Liver (tissue), 3 donors: ENCODE results near the gene SLC1A2.

Source experiments
- EGR1 ChIP-seq, 2 donors: IDR thresholded peaks; 2 replicates each; pipeline ENCODE4 v1.6.1; 2016 to 2018; ENCODE audit warnings: antibody characterized with exemption in 2 of 2, low read depth in 2 of 2
- FOXA1 ChIP-seq: IDR thresholded peaks from 2 replicates; pipeline ENCODE4 v1.6.1; 2016; ENCODE audit warnings: antibody characterized with exemption
- FOXA2 ChIP-seq: IDR thresholded peaks from 2 replicates; pipeline ENCODE4 v1.6.1; 2016; ENCODE audit warnings: antibody characterized with exemption
- GABPA ChIP-seq, 2 donors: IDR thresholded peaks in 1 of 2; conservative IDR thresholded peaks in 1 of 2; 2 replicates each; pipeline ENCODE4 v1.6.1; 2016; ENCODE audit warnings: antibody characterized with exemption in 2 of 2, mild to moderate bottlenecking in 1 of 2, moderate library complexity in 1 of 2
- HNF4G ChIP-seq: IDR thresholded peaks from 2 replicates; pipeline ENCODE4 v1.6.1; 2016; ENCODE audit warnings: antibody characterized with exemption
- JUND ChIP-seq, 2 donors: IDR thresholded peaks; 2 replicates each; pipeline ENCODE4 v1.6.1; 2016; ENCODE audit warnings: antibody characterized with exemption in 2 of 2
- NR2F2 ChIP-seq: IDR thresholded peaks from 2 replicates; pipeline ENCODE4 v1.6.1; 2016; ENCODE audit warnings: antibody characterized with exemption
- RAD21 ChIP-seq, 2 donors: IDR thresholded peaks; 2 replicates each; pipeline ENCODE4 v1.6.1; 2016; ENCODE audit warnings: antibody characterized with exemption in 2 of 2, mild to moderate bottlenecking in 2 of 2
- RXRA ChIP-seq, 2 donors: IDR thresholded peaks; 2 replicates each; pipeline ENCODE4 v1.6.1; 2017 to 2018; ENCODE audit warnings: antibody characterized with exemption in 2 of 2, mild to moderate bottlenecking in 1 of 2
- TAF1 ChIP-seq: conservative IDR thresholded peaks from 2 replicates; pipeline ENCODE4 v1.6.1; 2016; ENCODE audit warnings: antibody characterized with exemption, mild to moderate bottlenecking
- YY1 ChIP-seq: IDR thresholded peaks from 2 replicates; pipeline ENCODE4 v1.6.1; 2016; ENCODE audit warnings: antibody characterized with exemption, mild to moderate bottlenecking
- TF ChIP-seq, protein P1 (sequence below): fragments of 150-350 bp; IDR thresholded peaks from 2 replicates; pipeline ENCODE4 v1.5.1; 2017; ENCODE audit warnings: improper control_type of control experiment, low read depth, low read length; ENCODE audit not compliant: missing input control
- TF ChIP-seq, protein P2 (sequence below): IDR thresholded peaks from 2 replicates; pipeline ENCODE4 v1.6.1; 2016; ENCODE audit warnings: antibody characterized with exemption
- TF ChIP-seq, protein P3 (sequence below): IDR thresholded peaks from 2 replicates; pipeline ENCODE4 v1.6.1; 2016; ENCODE audit warnings: antibody characterized with exemption, mild to moderate bottlenecking
- donor health status: healthy.
- donor health status: healthy.

DNA sequence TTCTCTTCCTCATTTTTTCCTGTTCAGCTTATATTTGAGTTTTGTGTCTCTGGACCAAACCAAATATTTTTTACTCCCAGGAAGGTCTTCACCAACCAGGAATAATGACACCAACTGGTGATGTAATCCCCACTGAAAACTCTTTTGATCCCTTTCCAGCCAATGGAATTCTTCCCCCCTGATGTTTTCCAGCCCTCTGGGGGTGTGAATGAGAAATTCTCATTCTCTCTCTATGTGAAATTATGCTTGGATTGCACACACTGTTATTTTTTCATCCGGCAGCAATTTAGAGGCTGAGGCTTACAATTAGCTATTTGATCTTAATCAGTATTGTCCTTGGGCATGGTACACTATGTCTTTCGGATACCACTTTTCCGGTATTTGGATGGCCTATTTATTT, 39.5 kb upstream of the SLC1A2 start:
- TF ChIP-seq, protein P1, sequence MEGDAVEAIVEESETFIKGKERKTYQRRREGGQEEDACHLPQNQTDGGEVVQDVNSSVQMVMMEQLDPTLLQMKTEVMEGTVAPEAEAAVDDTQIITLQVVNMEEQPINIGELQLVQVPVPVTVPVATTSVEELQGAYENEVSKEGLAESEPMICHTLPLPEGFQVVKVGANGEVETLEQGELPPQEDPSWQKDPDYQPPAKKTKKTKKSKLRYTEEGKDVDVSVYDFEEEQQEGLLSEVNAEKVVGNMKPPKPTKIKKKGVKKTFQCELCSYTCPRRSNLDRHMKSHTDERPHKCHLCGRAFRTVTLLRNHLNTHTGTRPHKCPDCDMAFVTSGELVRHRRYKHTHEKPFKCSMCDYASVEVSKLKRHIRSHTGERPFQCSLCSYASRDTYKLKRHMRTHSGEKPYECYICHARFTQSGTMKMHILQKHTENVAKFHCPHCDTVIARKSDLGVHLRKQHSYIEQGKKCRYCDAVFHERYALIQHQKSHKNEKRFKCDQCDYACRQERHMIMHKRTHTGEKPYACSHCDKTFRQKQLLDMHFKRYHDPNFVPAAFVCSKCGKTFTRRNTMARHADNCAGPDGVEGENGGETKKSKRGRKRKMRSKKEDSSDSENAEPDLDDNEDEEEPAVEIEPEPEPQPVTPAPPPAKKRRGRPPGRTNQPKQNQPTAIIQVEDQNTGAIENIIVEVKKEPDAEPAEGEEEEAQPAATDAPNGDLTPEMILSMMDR: no peak
- TF ChIP-seq TAF1 (no peak), JUND (IDR thresholded peaks at IDR 0.05) (no peak), EGR1 (IDR thresholded peaks at IDR 0.05; ENCODE audit: low read depth in 2 of 2) (no peak), RAD21 (IDR thresholded peaks at IDR 0.05) (no peak), YY1 (no peak), GABPA (IDR thresholded peaks at IDR 0.05 in 1 of 2, conservative IDR thresholded peaks at IDR 0.05 in 1 of 2) (no peak), FOXA1 (no peak), HNF4G (no peak), NR2F2 (no peak), FOXA2 (no peak), RXRA (IDR thresholded peaks at IDR 0.05) (no peak)
- TF ChIP-seq, protein P2, sequence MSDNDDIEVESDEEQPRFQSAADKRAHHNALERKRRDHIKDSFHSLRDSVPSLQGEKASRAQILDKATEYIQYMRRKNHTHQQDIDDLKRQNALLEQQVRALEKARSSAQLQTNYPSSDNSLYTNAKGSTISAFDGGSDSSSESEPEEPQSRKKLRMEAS: no peak
- TF ChIP-seq, protein P3, sequence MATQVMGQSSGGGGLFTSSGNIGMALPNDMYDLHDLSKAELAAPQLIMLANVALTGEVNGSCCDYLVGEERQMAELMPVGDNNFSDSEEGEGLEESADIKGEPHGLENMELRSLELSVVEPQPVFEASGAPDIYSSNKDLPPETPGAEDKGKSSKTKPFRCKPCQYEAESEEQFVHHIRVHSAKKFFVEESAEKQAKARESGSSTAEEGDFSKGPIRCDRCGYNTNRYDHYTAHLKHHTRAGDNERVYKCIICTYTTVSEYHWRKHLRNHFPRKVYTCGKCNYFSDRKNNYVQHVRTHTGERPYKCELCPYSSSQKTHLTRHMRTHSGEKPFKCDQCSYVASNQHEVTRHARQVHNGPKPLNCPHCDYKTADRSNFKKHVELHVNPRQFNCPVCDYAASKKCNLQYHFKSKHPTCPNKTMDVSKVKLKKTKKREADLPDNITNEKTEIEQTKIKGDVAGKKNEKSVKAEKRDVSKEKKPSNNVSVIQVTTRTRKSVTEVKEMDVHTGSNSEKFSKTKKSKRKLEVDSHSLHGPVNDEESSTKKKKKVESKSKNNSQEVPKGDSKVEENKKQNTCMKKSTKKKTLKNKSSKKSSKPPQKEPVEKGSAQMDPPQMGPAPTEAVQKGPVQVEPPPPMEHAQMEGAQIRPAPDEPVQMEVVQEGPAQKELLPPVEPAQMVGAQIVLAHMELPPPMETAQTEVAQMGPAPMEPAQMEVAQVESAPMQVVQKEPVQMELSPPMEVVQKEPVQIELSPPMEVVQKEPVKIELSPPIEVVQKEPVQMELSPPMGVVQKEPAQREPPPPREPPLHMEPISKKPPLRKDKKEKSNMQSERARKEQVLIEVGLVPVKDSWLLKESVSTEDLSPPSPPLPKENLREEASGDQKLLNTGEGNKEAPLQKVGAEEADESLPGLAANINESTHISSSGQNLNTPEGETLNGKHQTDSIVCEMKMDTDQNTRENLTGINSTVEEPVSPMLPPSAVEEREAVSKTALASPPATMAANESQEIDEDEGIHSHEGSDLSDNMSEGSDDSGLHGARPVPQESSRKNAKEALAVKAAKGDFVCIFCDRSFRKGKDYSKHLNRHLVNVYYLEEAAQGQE: no peak
